ENCODE measurements around the gene TFAP2E.
A peak's percentile ranks its signal among the peaks of the same experiment; 100 is the strongest.

TFAP2E gene

DNA sequence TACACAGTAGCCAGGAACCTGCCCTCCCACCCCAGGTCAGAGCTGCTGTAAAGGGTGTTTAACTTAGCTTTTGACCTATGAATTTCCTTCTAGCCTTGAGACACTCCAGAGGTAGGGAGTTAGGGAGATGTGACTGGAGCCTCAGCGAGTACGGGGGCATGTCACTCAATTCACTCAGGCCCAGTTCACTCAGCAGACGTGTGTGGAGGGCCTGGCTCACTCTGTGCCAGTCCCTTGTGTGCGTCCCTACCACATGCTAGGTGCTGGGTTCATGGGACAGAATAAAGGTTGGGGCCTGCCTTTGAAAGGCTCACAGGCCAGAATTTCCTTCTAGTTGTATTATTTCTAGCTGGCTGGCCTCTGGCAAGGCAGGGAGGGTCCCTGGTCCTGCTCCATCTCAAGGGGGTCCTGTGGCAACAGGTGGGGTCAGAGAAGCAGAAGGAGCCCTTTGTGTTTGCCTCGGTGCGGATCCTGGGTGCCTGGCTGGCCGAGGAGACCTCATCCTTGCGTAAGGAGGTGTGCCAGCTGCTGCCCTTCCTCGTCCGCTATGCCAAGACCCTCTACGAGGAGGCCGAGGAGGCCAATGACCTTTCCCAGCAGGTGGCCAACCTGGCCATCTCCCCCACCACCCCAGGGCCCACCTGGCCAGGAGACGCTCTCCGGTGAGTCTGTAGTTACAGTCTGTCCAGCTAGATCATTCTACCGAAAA is 11.0 kb upstream of the TFAP2E start:
- Mint-ChIP-seq H3K4me3 (peak overlapping the region; percentile 69), H3K27me3 (ENCODE audit: low read depth) (no peaks in the 10 kb centered on the region), H3K4me1 (ENCODE audit: low read depth) (peaks cover 39% of the 10 kb centered on the region), H3K36me3 (ENCODE audit: low read depth) (peaks cover 36% of the 10 kb centered on the region), H3K27ac (no peak overlapping the region), H3K9me3 (no peaks in the 10 kb centered on the region)

DNA sequence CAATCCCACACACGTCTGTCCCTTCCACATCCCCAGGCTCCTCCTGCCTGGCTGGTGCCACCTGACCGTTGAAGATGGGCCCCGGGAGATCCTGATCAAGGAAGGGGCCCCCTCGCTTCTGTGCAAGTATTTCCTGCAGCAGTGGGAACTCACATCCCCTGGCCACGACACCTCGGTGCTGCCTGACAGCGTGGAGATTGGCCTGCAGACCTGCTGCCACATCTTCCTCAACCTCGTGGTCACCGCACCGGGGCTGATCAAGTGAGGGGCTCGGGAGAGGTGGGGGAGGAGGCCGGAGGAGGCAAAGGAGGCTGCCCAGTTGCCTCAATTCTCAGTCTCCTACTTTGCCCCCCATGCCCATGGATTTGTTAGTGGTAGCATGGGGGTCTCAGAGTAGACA is 9.9 kb upstream of the TFAP2E start:
- Mint-ChIP-seq H3K36me3 (ENCODE audit: low read depth) (peaks cover 36% of the 10 kb centered on the region), H3K27me3 (ENCODE audit: low read depth) (no peaks in the 10 kb centered on the region), H3K4me3 (peak overlapping the region; percentile 59), H3K27ac (peak overlapping the region; percentile 63), H3K9me3 (no peaks in the 10 kb centered on the region), H3K4me1 (ENCODE audit: low read depth) (peaks cover 36% of the 10 kb centered on the region)

GRCh38 chr1:35564037-35564883 is 8.9 kb upstream of the TFAP2E start:
- H3K4me1 Mint-ChIP-seq (ENCODE audit: low read depth), result peaks cover 40% of the 10 kb centered on the region
- no peaks in the 10 kb centered on the region for H3K27me3 Mint-ChIP-seq (ENCODE audit: low read depth)
- H3K27ac Mint-ChIP-seq, result no peak overlapping the region
- peak overlapping the region; percentile 45 for H3K4me3 Mint-ChIP-seq
- no peaks in the 10 kb centered on the region for H3K9me3 Mint-ChIP-seq
- H3K36me3 Mint-ChIP-seq (ENCODE audit: low read depth), result peaks cover 35% of the 10 kb centered on the region

DNA sequence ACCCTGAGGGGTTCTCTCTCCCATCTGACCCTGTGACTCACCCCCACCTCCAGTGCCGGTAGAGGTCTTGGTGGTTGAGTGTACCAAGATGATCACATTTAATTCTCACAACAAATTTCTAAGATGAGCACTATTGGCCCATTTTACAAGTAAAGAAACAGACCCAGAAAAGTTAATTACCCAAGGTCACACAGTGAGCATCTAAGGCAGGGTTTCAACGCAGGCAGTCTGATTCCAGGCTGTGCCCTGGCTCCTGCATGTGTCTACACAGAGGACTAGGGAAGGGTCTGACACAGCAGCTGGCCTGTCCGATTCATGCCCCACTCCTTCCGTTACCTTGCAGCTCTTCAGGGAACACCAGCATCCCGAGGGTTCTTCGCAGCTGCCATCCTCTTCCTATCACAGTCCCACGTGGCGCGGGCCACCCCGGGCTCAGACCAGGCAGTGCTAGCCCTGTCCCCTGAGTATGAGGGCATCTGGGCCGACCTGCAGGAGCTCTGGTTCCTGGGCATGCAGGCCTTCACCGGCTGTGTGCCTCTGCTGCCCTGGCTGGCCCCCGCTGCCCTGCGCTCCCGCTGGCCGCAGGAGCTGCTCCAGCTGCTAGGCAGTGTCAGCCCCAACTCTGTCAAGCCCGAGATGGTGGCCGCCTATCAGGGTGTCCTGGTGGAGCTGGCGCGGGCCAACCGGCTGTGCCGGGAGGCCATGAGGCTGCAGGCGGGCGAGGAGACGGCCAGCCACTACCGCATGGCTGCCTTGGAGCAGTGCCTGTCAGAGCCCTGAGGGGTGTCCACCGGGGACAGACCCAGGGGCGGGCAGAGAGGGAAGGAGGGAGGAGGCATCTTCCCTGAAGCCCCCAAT is 8.0 kb upstream of the TFAP2E start:
- Mint-ChIP-seq H3K4me3 (no peak overlapping the region), H3K9me3 (no peaks in the 10 kb centered on the region), H3K27me3 (ENCODE audit: low read depth) (no peaks in the 10 kb centered on the region), H3K4me1 (ENCODE audit: low read depth) (peaks cover 32% of the 10 kb centered on the region), H3K36me3 (ENCODE audit: low read depth) (peaks cover 33% of the 10 kb centered on the region), H3K27ac (peak overlapping the region; percentile 39)

DNA sequence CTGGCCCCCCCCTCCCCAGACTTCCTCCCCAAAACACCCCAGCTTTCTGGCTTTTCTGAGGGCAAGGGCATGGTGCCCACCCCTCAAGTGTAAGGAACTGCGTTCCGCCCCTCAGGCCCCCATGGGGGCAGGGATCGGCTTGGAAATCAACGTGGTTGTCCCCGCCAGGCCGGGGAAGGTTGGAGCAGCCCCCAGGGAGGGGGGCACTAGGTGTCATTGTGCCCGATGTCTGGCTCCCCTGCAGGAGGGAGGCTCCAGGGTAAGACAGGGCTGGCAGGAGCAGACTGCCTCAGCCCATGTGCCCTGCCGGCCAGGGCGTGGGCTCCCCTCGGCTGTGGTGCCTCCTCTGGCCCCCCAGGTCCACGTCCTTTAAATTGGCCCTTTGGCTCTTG is 7.4 kb upstream of the TFAP2E start:
- Mint-ChIP-seq H3K27me3 (ENCODE audit: low read depth) (peaks cover 4% of the 10 kb centered on the region), H3K4me1 (ENCODE audit: low read depth) (peaks cover 35% of the 10 kb centered on the region), H3K9me3 (no peaks in the 10 kb centered on the region), H3K4me3 (no peak overlapping the region), H3K27ac (no peak overlapping the region), H3K36me3 (ENCODE audit: low read depth) (peaks cover 33% of the 10 kb centered on the region)

DNA sequence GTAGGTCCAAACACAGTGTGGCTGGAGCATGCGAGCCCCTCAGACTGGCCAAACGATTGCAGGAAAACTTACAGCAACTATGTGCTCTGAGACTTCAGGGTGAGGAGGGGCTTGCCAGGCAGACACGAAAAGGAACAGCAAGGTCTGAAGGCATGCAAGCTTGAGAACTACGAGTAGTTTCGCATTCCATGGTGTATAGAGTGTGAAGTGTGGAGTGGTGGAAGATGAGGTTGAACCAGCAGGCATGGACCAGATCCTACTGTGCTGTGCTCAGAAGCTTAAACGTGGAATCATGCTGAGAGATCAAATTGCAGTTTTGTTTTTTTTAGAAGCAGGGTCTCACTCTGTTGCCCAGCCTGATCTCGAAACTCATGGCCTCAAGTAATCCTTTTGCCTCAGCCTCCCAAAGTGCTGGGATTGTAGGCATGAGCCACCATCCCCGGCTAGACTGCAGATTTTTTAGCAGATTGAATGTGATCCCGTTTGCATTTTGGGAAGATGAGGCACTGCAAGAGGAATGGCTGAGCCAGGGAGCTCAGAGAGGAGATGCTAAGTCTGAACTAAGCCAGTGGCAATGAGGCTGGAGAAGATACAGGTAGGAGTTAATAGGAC is 5.1 kb upstream of the TFAP2E start:
- Mint-ChIP-seq H3K9me3 (no peaks in the 10 kb centered on the region), H3K4me3 (no peak overlapping the region), H3K4me1 (ENCODE audit: low read depth) (peaks cover 24% of the 10 kb centered on the region), H3K27ac (no peak overlapping the region), H3K27me3 (ENCODE audit: low read depth) (peaks cover 23% of the 10 kb centered on the region), H3K36me3 (ENCODE audit: low read depth) (peaks cover 16% of the 10 kb centered on the region)

GRCh38 chr1:35568975-35569395 is 4.1 kb upstream of the TFAP2E start:
- H3K4me3 Mint-ChIP-seq, result no peak overlapping the region
- H3K27me3 Mint-ChIP-seq (ENCODE audit: low read depth), result peaks cover 23% of the 10 kb centered on the region
- H3K9me3 Mint-ChIP-seq, result no peaks in the 10 kb centered on the region
- peaks cover 14% of the 10 kb centered on the region for H3K36me3 Mint-ChIP-seq (ENCODE audit: low read depth)
- peaks cover 19% of the 10 kb centered on the region for H3K4me1 Mint-ChIP-seq (ENCODE audit: low read depth)
- H3K27ac Mint-ChIP-seq, result no peak overlapping the region

- Mint-ChIP-seq H3K9me3 (no peaks in the 10 kb centered on the region), H3K27me3 (ENCODE audit: low read depth) (peaks cover 26% of the 10 kb centered on the region), H3K4me3 (no peak overlapping the region), H3K27ac (no peak overlapping the region), H3K4me1 (ENCODE audit: low read depth) (peaks cover 10% of the 10 kb centered on the region), H3K36me3 (ENCODE audit: low read depth) (peaks cover 6% of the 10 kb centered on the region)
Measured at GRCh38 chr1:35569936-35570335, 3.2 kb upstream of the TFAP2E start.

GRCh38 chr1:35570589-35571137 is 2.5 kb upstream of the TFAP2E start:
- H3K27ac Mint-ChIP-seq, result no peak overlapping the region
- no peak overlapping the region for H3K4me3 Mint-ChIP-seq
- H3K9me3 Mint-ChIP-seq, result no peaks in the 10 kb centered on the region

DNA sequence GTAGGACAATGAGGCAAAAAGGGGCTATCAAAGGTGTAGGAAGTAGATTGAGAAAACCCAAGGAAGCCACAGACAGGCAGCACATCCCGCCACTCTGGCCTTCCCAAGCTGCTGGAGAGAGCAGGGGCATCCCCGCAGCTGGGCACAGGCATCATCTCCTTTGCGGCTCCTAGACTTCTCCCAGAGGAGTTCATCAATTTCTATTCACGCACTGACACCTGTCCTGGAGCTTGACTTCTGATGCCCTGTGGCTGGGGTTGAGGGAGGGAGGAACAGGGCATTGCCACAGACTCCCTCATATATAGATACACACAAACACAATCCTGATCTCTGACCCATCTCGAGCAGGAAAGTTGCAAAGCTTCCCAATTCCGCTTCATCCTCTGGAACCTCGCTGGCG is 1.9 kb upstream of the TFAP2E start:
- Mint-ChIP-seq H3K4me3 (no peak overlapping the region), H3K27me3 (ENCODE audit: low read depth) (peaks cover 38% of the 10 kb centered on the region), H3K36me3 (ENCODE audit: low read depth) (peaks cover 7% of the 10 kb centered on the region), H3K9me3 (no peaks in the 10 kb centered on the region), H3K27ac (no peak overlapping the region), H3K4me1 (ENCODE audit: low read depth) (peaks cover 19% of the 10 kb centered on the region)

More at GRCh38 chr1:35570589-35571137, 2.5 kb upstream of the TFAP2E start:
- peaks cover 14% of the 10 kb centered on the region for H3K4me1 Mint-ChIP-seq (ENCODE audit: low read depth)
- H3K36me3 Mint-ChIP-seq (ENCODE audit: low read depth), result peaks cover 5% of the 10 kb centered on the region
- peaks cover 32% of the 10 kb centered on the region for H3K27me3 Mint-ChIP-seq (ENCODE audit: low read depth)

DNA sequence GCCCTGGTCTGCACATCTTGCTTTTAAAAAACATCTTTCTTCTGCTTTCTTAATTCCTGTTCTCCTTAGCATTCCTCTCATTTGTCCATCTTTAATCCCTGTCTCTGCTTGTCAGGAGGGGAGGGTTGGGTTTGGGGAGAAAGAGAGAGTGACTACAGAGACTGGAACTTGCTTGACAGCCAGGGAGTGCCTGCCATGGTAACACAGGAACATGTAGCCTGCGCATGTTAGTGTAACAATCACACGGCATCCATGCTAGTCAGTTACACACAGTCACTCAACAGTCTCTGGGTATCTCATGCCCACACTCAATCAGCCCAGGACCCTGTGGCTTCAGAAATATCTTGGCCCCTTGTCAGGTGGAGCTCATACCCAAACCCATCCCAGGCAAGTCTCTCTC is 818 bp upstream of the TFAP2E start:
- peaks cover 1% of the 10 kb centered on the region for H3K36me3 Mint-ChIP-seq (ENCODE audit: low read depth)
- H3K4me1 Mint-ChIP-seq (ENCODE audit: low read depth), result peaks cover 21% of the 10 kb centered on the region
- H3K9me3 Mint-ChIP-seq, result no peaks in the 10 kb centered on the region
- peaks cover 42% of the 10 kb centered on the region for H3K27me3 Mint-ChIP-seq (ENCODE audit: low read depth)
- H3K27ac Mint-ChIP-seq, result no peak overlapping the region
- no peak overlapping the region for H3K4me3 Mint-ChIP-seq

DNA sequence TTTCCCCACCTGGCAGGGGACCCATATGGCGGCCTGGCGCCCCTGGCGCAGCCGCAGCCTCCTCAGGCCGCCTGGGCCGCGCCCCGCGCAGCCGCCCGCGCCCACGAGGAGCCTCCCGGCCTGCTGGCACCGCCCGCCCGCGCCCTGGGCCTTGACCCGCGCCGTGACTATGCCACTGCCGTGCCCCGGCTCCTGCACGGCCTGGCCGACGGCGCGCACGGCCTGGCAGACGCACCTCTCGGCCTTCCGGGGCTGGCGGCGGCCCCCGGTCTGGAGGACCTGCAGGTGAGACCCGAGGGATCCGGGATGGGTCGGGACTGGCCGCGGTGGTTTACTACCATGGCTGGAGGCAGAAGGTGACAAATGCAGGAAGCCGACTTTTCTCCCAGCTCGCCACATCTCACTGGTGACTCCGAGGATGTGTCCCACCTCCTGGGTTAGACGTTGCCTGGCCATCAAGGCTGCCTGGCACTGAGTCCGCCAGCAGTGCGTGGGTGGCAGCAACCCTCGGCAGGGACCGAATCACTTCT is 1.1 kb downstream of the TFAP2E start:
- Mint-ChIP-seq H3K4me1 (ENCODE audit: low read depth) (peaks cover 23% of the 10 kb centered on the region), H3K27ac (no peak overlapping the region), H3K9me3 (no peaks in the 10 kb centered on the region), H3K36me3 (ENCODE audit: low read depth) (peaks cover 1% of the 10 kb centered on the region), H3K4me3 (no peak overlapping the region), H3K27me3 (ENCODE audit: low read depth) (peaks cover 48% of the 10 kb centered on the region)

DNA sequence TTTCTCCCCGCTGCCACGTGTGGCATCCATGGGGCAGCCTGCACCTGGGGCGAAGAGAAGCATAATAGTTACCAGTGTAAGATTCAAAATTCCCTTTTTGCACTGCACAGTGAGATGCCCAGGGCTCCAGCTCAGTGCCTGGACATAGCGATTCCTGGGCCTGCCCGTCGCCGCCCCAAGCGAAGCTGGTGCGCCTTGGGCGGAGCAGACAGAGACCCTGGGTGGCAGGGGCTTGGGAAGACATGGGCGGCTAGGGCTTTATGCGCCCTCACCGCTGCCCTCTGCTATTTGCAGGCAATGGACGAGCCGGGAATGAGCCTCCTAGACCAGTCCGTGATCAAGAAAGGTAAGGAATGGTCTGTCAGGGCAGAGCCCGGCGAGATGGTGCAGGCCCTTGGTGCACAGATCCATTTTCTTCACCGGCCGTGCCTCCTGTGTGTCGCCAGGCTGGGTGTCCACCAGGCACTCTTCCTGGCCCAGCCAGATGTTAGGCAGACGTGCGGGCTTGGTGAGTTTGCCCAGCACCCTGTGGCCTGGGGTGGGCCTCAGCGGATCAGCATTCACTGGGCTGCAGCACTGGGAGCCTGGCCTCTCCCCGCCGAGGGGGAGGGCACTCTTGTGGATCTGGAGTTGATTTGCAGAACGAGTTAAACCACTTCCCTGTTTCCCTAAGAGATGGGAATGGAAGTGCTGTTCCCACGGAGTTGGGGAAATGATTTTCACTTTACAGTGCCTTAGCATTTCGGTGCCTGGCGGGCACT is 1.7 kb downstream of the TFAP2E start:
- Mint-ChIP-seq H3K9me3 (no peaks in the 10 kb centered on the region), H3K4me1 (ENCODE audit: low read depth) (peaks cover 23% of the 10 kb centered on the region), H3K27ac (no peak overlapping the region), H3K36me3 (ENCODE audit: low read depth) (peaks cover 1% of the 10 kb centered on the region), H3K4me3 (no peak overlapping the region), H3K27me3 (ENCODE audit: low read depth) (peaks cover 48% of the 10 kb centered on the region)
